HepG2 (cell line): ENCODE data around the gene TMPRSS7. TPM values are rescaled to one million over a fixed set of nuclear protein-coding genes. Genes with fewer than 3 reads are reported as not detected.

Experiments used
- ATAC-seq: fragments of 200-7000 bp; cut with Tn5 transposase; 3 replicates; pipeline ENCODE4 v1.9.1; 2020; ENCODE audit warnings: mild to moderate bottlenecking, moderate library complexity
- BruUV-seq: library from RNA; stranded (reverse); fragments of 400-500 nt; replicated peaks from 2 replicates; lab custom pipeline; 2021; lab: Mats Ljungman, UMichigan
- CTCF ChIA-PET: fragments of 300-600 bp; formaldehyde crosslinking; extraction: SDS; loops from one replicate; lab custom pipeline; 2021; ENCODE audit warnings: low total read pairs, inconsistent platforms, low intra/inter-chr PET ratio; lab: Yijun Ruan, JAX
- POLR2A ChIA-PET: fragments of 350-600 bp; sonication (Branson Sonifier 250); formaldehyde crosslinking; loops from one replicate; lab custom pipeline; 2020; ENCODE audit warnings: antibody characterized with exemption, inconsistent platforms; lab: Yijun Ruan, JAX
- DNase-seq: peaks from one replicate; pipeline ENCODE4 v3.0.0-alpha.2; 2015; ENCODE audit warnings: low spot score
- FAIRE-seq: peaks from 3 replicates; lab custom pipeline; 2011; peaks lifted over from hg19 to GRCh38; lab: Jason Lieb, UNC
- H2AFZ ChIP-seq: one replicate; pipeline ENCODE4 v1.6.1; 2011; ENCODE audit warnings: low read length, inconsistent platforms
- H3K27ac ChIP-seq: fragments of 300-600 bp; 3 replicates; pipeline ENCODE4 v1.8.0; 2011; ENCODE audit warnings: mixed run types, mild to moderate bottlenecking, mixed read lengths, low read length, inconsistent platforms; ENCODE audit not compliant: insufficient read depth; ENCODE audit errors: extremely low read length
- H3K27me3 ChIP-seq, 2 experiments: fragments of 200-600 bp in 1 of 2; 2 replicates in 1 of 2; 3 replicates in 1 of 2; pipeline versions ENCODE4 v1.6.0 to v1.8.0; 2011; ENCODE audit warnings: low read length in 2 of 2, mild to moderate bottlenecking in 2 of 2, moderate library complexity in 2 of 2, inconsistent platforms in 1 of 2; ENCODE audit not compliant: insufficient read depth in 2 of 2, control insufficient read depth in 1 of 2
- H3K36me3 ChIP-seq, 2 experiments: fragments of 200-600 bp in 1 of 2; replicated peaks in 1 of 2; 2 replicates in 1 of 2; 3 replicates in 1 of 2; pipeline versions ENCODE4 v1.5.1 to v1.8.0; 2011; ENCODE audit warnings: low read length in 2 of 2, inconsistent platforms in 1 of 2; ENCODE audit not compliant: insufficient read depth in 2 of 2, control insufficient read depth in 1 of 2
- H3K4me1 ChIP-seq: 2 replicates; pipeline ENCODE4 v1.5.1; 2012; ENCODE audit warnings: low read length, inconsistent platforms; ENCODE audit not compliant: insufficient read depth
- H3K4me2 ChIP-seq: 2 replicates; pipeline ENCODE4 v1.6.0; 2011; ENCODE audit warnings: low read depth, low read length, inconsistent platforms
- H3K4me3 ChIP-seq, 3 experiments: fragments of 200-600 bp in 1 of 3; sonication (generic), shearing (Covaris generic) in 1 of 3; replicated peaks in 1 of 3; 2 replicates each; pipeline ENCODE4 v1.5.1; 2011 to 2016; ENCODE audit warnings: low read length in 3 of 3, inconsistent platforms in 2 of 3, low read depth in 2 of 3, mild to moderate bottlenecking in 2 of 3, control low read depth in 1 of 3, mixed read lengths in 1 of 3; ENCODE audit not compliant: insufficient read depth in 1 of 3
- H3K79me2 ChIP-seq: one replicate; pipeline ENCODE4 v1.6.1; 2011; ENCODE audit warnings: low read length, inconsistent platforms; ENCODE audit not compliant: insufficient read depth
- H3K9ac ChIP-seq: 2 replicates; pipeline ENCODE4 v1.6.0; 2011; ENCODE audit warnings: mild to moderate bottlenecking, low read depth, low read length, inconsistent platforms; ENCODE audit not compliant: insufficient read depth
- H3K9me3 ChIP-seq: 2 replicates; pipeline ENCODE4 v1.5.1; 2012; ENCODE audit warnings: mild to moderate bottlenecking, low read length
- H4K20me1 ChIP-seq: 2 replicates; pipeline ENCODE4 v1.6.0; 2011; ENCODE audit warnings: inconsistent platforms, mild to moderate bottlenecking, low read length, moderate library complexity; ENCODE audit not compliant: insufficient read depth
- MYNN ChIP-seq: sonication (generic); formaldehyde crosslinking; IDR thresholded peaks from 2 replicates; pipeline ENCODE4 v1.4.0; 2020; ENCODE audit warnings: mild to moderate bottlenecking, low read depth, missing genetic modification reagents
- TEAD3 ChIP-seq: optimal IDR thresholded peaks from 2 replicates; pipeline ENCODE3; 2016; ENCODE audit warnings: borderline replicate concordance
- ZFP62 ChIP-seq: sonication (generic); formaldehyde crosslinking; IDR thresholded peaks from 2 replicates; pipeline ENCODE4 v1.4.0; 2020; ENCODE audit warnings: missing genetic modification reagents
- ZFP90 ChIP-seq: sonication (generic); formaldehyde crosslinking; IDR thresholded peaks from 2 replicates; pipeline ENCODE4 v1.8.0; 2022; ENCODE audit warnings: missing genetic modification reagents, mild to moderate bottlenecking, inconsistent platforms, borderline replicate concordance
- ZMYM4 ChIP-seq: sonication (generic); formaldehyde crosslinking; IDR thresholded peaks from 2 replicates; pipeline ENCODE4 v1.8.1; 2023; ENCODE audit warnings: mild to moderate bottlenecking, missing genetic modification reagents
- ZNF230 ChIP-seq: sonication (generic); formaldehyde crosslinking; IDR thresholded peaks from 2 replicates; pipeline ENCODE4 v1.4.0; 2020; ENCODE audit warnings: mild to moderate bottlenecking, missing genetic modification reagents
- ZNF260 ChIP-seq: sonication (generic); formaldehyde crosslinking; IDR thresholded peaks from 2 replicates; pipeline ENCODE4 v1.4.0; 2020; ENCODE audit warnings: missing genetic modification reagents, low read depth, mild to moderate bottlenecking, borderline replicate concordance
- WGBS: methylation state at CpG from one replicate; pipeline ENCODE4 v1.1.6; 2017; ENCODE audit warnings: low lambda C conversion rate; 5-methylcytosine and 5-hydroxymethylcytosine counted together
- in situ Hi-C: cut with HindIII; loops from 2 replicates; pipeline ENCODE4 v1.10.0; 2017; ENCODE audit warnings: low pct_unique_long_range_greater_than_20kb; ENCODE audit not compliant: extremely low pct_ligation_motif_present
- intact Hi-C: fragments of 100-400 bp; cut with micrococcal nuclease; formaldehyde crosslinking; loops from one replicate; pipeline ENCODE4 v1.10.0; 2022; ENCODE audit not compliant: unreplicated experiment
- polyA plus RNA-seq, 8 experiments: library from polyadenylated mRNA; depleted of rRNA in 3 of 8; stranded (reverse) in 7 of 8; unstranded in 1 of 8; fragments of >200 nt; fragmentation: Illumina TruSeq in 4 of 8; extraction: Trizol in 4 of 8; gene quantifications; 2 replicates each; pipeline versions ENCODE4 v1.2.1 to v1.2.3, GENCODE V29; 2011 to 2016; ENCODE audit warnings: low read depth in 4 of 8, missing spikeins in 1 of 8, mixed read lengths in 1 of 8; ENCODE audit not compliant: insufficient read depth in 1 of 8
- total RNA-seq, 5 experiments: library from RNA; depleted of rRNA; stranded (reverse); fragments of >200 nt; fragmentation: Illumina TruSeq; extraction: Trizol; gene quantifications; 2 replicates each; pipeline ENCODE4 v1.2.3, GENCODE V29; 2016; ENCODE audit warnings: low read depth in 1 of 5
- TF ChIP-seq, protein P1 (sequence below), 2 experiments: sonication (generic) in 1 of 2; formaldehyde crosslinking in 1 of 2; IDR thresholded peaks; 2 replicates each; pipeline versions ENCODE4 v1.6.1 to v1.9.0; 2014 to 2022; ENCODE audit warnings: antibody characterized with exemption in 1 of 2, borderline replicate concordance in 1 of 2, inconsistent platforms in 1 of 2, low read depth in 1 of 2, missing genetic modification reagents in 1 of 2
- TF ChIP-seq, protein P2 (sequence below): sonication (generic); formaldehyde crosslinking; IDR thresholded peaks from 2 replicates; pipeline ENCODE4 v1.4.0; 2020; ENCODE audit warnings: mild to moderate bottlenecking, missing genetic modification reagents, borderline replicate concordance
- TF ChIP-seq, protein P3 (sequence below): IDR thresholded peaks from 2 replicates; pipeline ENCODE4 v1.6.1; 2016; ENCODE audit warnings: low read depth

Gene TMPRSS7
- total and polyA plus RNA-seq, 2 of the 13 experiments (the other 11 are each of a cell fraction or from before 2014, with no cell fraction given): not detected

DNA sequence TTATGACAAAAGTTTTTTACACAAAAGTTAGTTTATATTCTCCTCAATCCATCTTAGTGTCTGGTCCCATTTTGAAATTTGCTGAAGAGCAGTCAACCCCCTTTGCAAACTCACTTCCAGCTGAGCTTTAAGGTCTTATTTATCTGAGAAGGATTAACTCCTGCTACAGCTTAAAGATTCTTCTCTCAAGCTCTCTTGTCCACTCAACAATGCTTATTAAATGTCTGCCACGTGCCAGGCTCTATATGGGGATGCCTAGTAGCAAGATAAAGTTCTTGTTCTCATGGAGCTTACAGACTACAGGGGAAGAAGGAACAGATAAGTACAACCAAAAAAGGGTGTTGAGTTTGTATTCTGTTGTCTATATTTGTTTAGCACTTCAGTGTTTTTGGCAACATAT, 18.7 kb downstream of the TMPRSS7 start:
- ATAC-seq (no peak), FAIRE-seq (no peak), DNase-seq (no peak)
- Histone ChIP-seq H3K27ac (no peak overlapping the region), H3K79me2 (no peaks in the 10 kb centered on the region), H3K36me3 (no peaks in the 10 kb centered on the region), H3K9me3 (no peaks in the 10 kb centered on the region), H4K20me1 (no peaks in the 10 kb centered on the region), H3K27me3 (no peaks in the 10 kb centered on the region), H3K4me1 (no peaks in the 10 kb centered on the region), H3K4me2 (no peak overlapping the region), H3K9ac (no peak overlapping the region), H2AFZ (no peak overlapping the region), H3K4me3 (no peak overlapping the region)
- ChIA-PET CTCF (no interaction called here), POLR2A (no interaction called here)
- TF ChIP-seq TEAD3 (CRISPR knock-in tag) (no peak), ZFP62 (CRISPR knock-in tag) (no peak), ZFP90 (CRISPR knock-in tag) (no peak), ZNF260 (CRISPR knock-in tag) (no peak), ZNF230 (CRISPR knock-in tag) (no peak), MYNN (no peak), ZMYM4 (no peak)
- TF ChIP-seq, protein P1, sequence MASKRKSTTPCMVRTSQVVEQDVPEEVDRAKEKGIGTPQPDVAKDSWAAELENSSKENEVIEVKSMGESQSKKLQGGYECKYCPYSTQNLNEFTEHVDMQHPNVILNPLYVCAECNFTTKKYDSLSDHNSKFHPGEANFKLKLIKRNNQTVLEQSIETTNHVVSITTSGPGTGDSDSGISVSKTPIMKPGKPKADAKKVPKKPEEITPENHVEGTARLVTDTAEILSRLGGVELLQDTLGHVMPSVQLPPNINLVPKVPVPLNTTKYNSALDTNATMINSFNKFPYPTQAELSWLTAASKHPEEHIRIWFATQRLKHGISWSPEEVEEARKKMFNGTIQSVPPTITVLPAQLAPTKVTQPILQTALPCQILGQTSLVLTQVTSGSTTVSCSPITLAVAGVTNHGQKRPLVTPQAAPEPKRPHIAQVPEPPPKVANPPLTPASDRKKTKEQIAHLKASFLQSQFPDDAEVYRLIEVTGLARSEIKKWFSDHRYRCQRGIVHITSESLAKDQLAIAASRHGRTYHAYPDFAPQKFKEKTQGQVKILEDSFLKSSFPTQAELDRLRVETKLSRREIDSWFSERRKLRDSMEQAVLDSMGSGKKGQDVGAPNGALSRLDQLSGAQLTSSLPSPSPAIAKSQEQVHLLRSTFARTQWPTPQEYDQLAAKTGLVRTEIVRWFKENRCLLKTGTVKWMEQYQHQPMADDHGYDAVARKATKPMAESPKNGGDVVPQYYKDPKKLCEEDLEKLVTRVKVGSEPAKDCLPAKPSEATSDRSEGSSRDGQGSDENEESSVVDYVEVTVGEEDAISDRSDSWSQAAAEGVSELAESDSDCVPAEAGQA (IDR thresholded peaks at IDR 0.05; ENCODE audit: low read depth): no peak
- TF ChIP-seq, protein P1 (CRISPR knock-in tag; IDR thresholded peaks at IDR 0.05; ENCODE audit: borderline replicate concordance): no peak
- TF ChIP-seq, protein P2, sequence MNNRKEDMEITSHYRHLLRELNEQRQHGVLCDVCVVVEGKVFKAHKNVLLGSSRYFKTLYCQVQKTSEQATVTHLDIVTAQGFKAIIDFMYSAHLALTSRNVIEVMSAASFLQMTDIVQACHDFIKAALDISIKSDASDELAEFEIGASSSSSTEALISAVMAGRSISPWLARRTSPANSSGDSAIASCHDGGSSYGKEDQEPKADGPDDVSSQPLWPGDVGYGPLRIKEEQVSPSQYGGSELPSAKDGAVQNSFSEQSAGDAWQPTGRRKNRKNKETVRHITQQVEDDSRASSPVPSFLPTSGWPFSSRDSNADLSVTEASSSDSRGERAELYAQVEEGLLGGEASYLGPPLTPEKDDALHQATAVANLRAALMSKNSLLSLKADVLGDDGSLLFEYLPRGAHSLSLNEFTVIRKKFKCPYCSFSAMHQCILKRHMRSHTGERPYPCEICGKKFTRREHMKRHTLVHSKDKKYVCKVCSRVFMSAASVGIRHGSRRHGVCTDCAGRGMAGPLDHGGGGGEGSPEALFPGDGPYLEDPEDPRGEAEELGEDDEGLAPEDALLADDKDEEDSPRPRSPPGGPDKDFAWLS (CRISPR knock-in tag): no peak
- TF ChIP-seq, protein P3, sequence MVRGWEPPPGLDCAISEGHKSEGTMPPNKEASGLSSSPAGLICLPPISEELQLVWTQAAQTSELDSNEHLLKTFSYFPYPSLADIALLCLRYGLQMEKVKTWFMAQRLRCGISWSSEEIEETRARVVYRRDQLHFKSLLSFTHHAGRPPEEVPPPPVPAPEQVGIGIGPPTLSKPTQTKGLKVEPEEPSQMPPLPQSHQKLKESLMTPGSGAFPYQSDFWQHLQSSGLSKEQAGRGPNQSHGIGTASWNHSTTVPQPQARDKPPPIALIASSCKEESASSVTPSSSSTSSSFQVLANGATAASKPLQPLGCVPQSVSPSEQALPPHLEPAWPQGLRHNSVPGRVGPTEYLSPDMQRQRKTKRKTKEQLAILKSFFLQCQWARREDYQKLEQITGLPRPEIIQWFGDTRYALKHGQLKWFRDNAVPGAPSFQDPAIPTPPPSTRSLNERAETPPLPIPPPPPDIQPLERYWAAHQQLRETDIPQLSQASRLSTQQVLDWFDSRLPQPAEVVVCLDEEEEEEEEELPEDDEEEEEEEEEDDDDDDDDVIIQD (CRISPR knock-in tag): no peak
- intact Hi-C loops (no loop called here), in situ Hi-C loops (no loop called here)
- BruUV-seq: no TSS peak
- 0% methylated on average over 1 of the region's 1 CpG for WGBS
